ENCODE data around the gene AP1G1.

AP1G1 gene

GRCh38 chr16:71761097-71761496 lies 47.5 kb downstream of the AP1G1 start:
- TF ChIP-seq CTCF (IDR thresholded peaks at IDR 0.05) = no peak

GRCh38 chr16:71758293-71758760 lies 50.3 kb downstream of the AP1G1 start:
- no peak for TF ChIP-seq CTCF (IDR thresholded peaks at IDR 0.05)

GRCh38 chr16:71754652-71755051 lies 54.0 kb downstream of the AP1G1 start:
- TF ChIP-seq CTCF (IDR thresholded peaks at IDR 0.05) = no peak

GRCh38 chr16:71754108-71754507 lies 54.5 kb downstream of the AP1G1 start:
- TF ChIP-seq CTCF (IDR thresholded peaks at IDR 0.05) = no peak

- TF ChIP-seq CTCF (IDR thresholded peaks at IDR 0.05) = no peak
These were observed 60.4 kb downstream of the AP1G1 start for GRCh38 chr16:71748226-71748625.

- peak; percentile 90 for TF ChIP-seq CTCF (IDR thresholded peaks at IDR 0.05)
These were observed 62.1 kb downstream of the AP1G1 start for GRCh38 chr16:71746442-71747046.

- TF ChIP-seq CTCF (IDR thresholded peaks at IDR 0.05) = no peak
These were observed 69.8 kb downstream of the AP1G1 start for GRCh38 chr16:71738855-71739254.

- no peak for TF ChIP-seq CTCF (IDR thresholded peaks at IDR 0.05)
These were observed 71.1 kb downstream of the AP1G1 start for GRCh38 chr16:71737501-71737900.

Data from LNCAP (cell line).